NK-92 (cell line): ENCODE measurements around the gene FBXO33.

Source experiments
- DNase-seq: peaks from one replicate; lab custom pipeline; 2025; ENCODE audit not compliant: unreplicated experiment; lab: John Stamatoyannopoulos, UW

Gene FBXO33

GRCh38 chr14:39432179-39432618, at the start of gene FBXO33:
Gene FBXO33 (minus strand): TSS chr14:39432433. CDS start chr14:39432162, 271 bp downstream.
- DNase-seq = peak; percentile 65

GRCh38 chr14:39474416-39474911, 42.2 kb upstream of the FBXO33 start:
- no peak for DNase-seq

- no peak for DNase-seq
These were observed 39.8 kb upstream of the FBXO33 start for GRCh38 chr14:39472078-39472477.

- DNase-seq = no peak
These were observed 37.0 kb upstream of the FBXO33 start for GRCh38 chr14:39469094-39469710.

- no peak for DNase-seq
These were observed 35.8 kb upstream of the FBXO33 start for GRCh38 chr14:39467889-39468524.

GRCh38 chr14:39459795-39460478, 27.7 kb upstream of the FBXO33 start:
- no peak for DNase-seq

- no peak for DNase-seq
These were observed 24.5 kb upstream of the FBXO33 start for GRCh38 chr14:39456702-39457250.

GRCh38 chr14:39454906-39455539, 22.8 kb upstream of the FBXO33 start:
- DNase-seq = no peak

GRCh38 chr14:39452680-39453079, 20.4 kb upstream of the FBXO33 start:
- no peak for DNase-seq

GRCh38 chr14:39451811-39452210, 19.6 kb upstream of the FBXO33 start:
- no peak for DNase-seq

GRCh38 chr14:39447175-39447661, 15.0 kb upstream of the FBXO33 start:
- no peak for DNase-seq

- DNase-seq = no peak
These were observed 14.0 kb upstream of the FBXO33 start for GRCh38 chr14:39446131-39446744.

- DNase-seq = no peak
These were observed 10.1 kb upstream of the FBXO33 start for GRCh38 chr14:39442293-39442692.

GRCh38 chr14:39441805-39442204, 9.6 kb upstream of the FBXO33 start:
- no peak for DNase-seq

GRCh38 chr14:39440975-39441374, 8.7 kb upstream of the FBXO33 start:
- no peak for DNase-seq

- DNase-seq = no peak
These were observed 3.0 kb upstream of the FBXO33 start for GRCh38 chr14:39435241-39435640.

- DNase-seq = no peak
These were observed 2.2 kb upstream of the FBXO33 start for GRCh38 chr14:39434401-39434800.

GRCh38 chr14:39433452-39433813, 1.2 kb upstream of the FBXO33 start:
- no peak for DNase-seq

- DNase-seq = peak; percentile 13
These were observed 602 bp upstream of the FBXO33 start for GRCh38 chr14:39432619-39433451.
